Muscle of back (tissue), 13 donors: Measurements from ENCODE around the gene PRXL2C. TPM values are rescaled to one million over a fixed set of nuclear protein-coding genes. Genes with fewer than 3 reads are reported as not detected.
"Not testable (repeated sequence)": the region's sequence is repeated elsewhere in the genome, so short reads cannot be mapped to it uniquely, and the experiment has no call there.

Experiments used
- DNase-seq, 3 donors: peaks; one replicate each; pipeline versions ENCODE4 v3.0.0 to v3.0.0-alpha.2; 2013
- long read RNA-seq, 9 donors: transcript quantifications; one replicate each; lab custom pipeline, GENCODE V29; 2026
- polyA plus RNA-seq, 10 donors: library from polyadenylated mRNA; unstranded; fragments of 120-200 nt; gene quantifications; one replicate each; pipeline ENCODE4 v1.2.1, GENCODE V29; 2013; ENCODE audit not compliant: insufficient read length in 10 of 10

Gene PRXL2C
- 10 to 100 TPM in 7 of 10 donors, 1 to 10 TPM in 3; 8.6 to 16.6 (median 10.8) TPM for polyA plus RNA-seq
- long read RNA-seq, donor 1, partial matches to known transcripts: 0 of 5 reads
- long read RNA-seq, donor 1, other reads (novel, unspliced or antisense): 0 of 5 reads
- long read RNA-seq, donor 2, partial matches to known transcripts: 9 of 13 reads
- long read RNA-seq, donor 2, other reads (novel, unspliced or antisense): 0 of 13 reads
- long read RNA-seq, donor 3: 0 reads
- long read RNA-seq, donor 4, partial matches to known transcripts: 15 of 18 reads
- long read RNA-seq, donor 4, other reads (novel, unspliced or antisense): 0 of 18 reads
- long read RNA-seq, donor 5, transcript PRXL2C-201 (6 exons, 2,863 nt): major isoform, 5 of 13 reads
- long read RNA-seq, donor 5, partial matches to known transcripts: 8 of 13 reads
- long read RNA-seq, donor 5, other reads (novel, unspliced or antisense): 0 of 13 reads
- long read RNA-seq, donor 6, partial matches to known transcripts: 0 of 4 reads
- long read RNA-seq, donor 6, other reads (novel, unspliced or antisense): 0 of 4 reads
- long read RNA-seq, donor 7, partial matches to known transcripts: 0 of 3 reads
- long read RNA-seq, donor 7, other reads (novel, unspliced or antisense): 0 of 3 reads
- long read RNA-seq, donor 8, partial matches to known transcripts: 0 of 5 reads
- long read RNA-seq, donor 8, other reads (novel, unspliced or antisense): 0 of 5 reads
- long read RNA-seq, donor 9: 0 reads

DNA sequence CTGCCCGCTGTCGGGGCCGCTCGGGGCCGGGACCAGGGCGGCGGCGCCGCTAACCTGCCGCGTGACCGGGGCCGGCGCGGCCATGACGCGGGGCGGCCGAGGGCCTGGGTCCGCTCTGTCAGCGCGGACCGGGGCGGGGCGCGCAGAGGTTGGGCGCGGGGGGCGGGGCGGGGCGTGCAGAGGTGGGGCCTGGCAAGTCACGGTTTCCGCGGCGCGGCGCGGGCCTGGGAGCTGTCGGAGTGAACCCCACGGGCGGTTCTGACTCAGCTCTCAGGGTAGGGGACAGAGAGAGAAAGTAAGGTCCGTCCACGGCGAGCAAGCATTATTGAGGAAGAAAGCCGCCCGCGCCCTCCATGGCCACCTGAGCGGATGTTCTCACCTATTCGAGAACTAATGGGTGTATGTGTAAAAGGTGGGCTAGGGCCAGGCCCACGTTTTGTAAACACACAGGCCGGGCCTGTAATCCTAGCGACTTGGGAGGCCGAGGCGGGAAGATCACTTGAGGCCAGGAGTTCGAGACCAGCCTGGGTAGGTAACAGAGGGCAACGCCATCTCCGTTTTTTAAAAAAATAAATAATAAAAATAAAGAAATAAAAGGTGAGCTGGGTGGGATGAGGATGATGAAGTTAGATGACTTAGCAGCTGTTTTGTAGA is at the start of gene PRXL2C:
Gene PRXL2C (minus strand): TSS at position 120 of the 654 bp plus-strand sequence. CDS start 36 bp downstream, at position 84.
- peak; percentile 40 to 78 (median 78) for DNase-seq

DNA sequence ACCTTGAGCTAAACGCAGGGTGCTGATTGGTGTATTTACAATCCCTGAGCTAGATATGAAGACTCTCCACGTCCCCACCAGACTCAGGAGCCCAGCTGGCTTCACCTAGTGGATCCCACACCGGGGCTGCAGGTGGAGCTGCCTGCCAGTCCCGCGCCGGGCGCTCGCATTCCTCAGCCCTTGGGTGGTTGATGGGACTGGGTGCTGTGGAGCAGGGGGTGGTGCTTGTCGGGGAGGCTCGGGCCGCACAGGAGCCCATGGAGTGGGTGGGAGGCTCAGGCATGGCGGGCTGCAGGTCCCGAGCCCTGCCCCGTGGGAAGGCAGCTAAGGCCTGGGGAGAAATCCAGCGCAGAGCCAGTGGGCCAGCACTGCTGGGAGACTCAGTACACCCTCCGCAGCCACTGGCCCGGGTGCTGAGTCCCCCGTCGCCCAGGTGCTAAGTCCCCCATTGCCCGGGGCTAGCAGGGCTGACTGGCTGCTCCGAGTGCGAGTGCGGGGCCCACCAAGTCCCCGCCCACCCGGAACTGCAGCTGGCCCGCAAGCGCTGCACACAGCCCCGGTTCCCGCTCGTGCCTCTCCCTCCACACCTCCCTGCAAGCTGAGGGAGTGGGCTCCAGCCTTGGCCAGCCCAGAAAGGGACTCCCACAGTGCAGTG is 45.7 kb upstream of the PRXL2C start:
- not testable (repeated sequence) for DNase-seq

GRCh38 chr9:96691326-96691725 is 36.2 kb upstream of the PRXL2C start:
- DNase-seq: no peak

DNA sequence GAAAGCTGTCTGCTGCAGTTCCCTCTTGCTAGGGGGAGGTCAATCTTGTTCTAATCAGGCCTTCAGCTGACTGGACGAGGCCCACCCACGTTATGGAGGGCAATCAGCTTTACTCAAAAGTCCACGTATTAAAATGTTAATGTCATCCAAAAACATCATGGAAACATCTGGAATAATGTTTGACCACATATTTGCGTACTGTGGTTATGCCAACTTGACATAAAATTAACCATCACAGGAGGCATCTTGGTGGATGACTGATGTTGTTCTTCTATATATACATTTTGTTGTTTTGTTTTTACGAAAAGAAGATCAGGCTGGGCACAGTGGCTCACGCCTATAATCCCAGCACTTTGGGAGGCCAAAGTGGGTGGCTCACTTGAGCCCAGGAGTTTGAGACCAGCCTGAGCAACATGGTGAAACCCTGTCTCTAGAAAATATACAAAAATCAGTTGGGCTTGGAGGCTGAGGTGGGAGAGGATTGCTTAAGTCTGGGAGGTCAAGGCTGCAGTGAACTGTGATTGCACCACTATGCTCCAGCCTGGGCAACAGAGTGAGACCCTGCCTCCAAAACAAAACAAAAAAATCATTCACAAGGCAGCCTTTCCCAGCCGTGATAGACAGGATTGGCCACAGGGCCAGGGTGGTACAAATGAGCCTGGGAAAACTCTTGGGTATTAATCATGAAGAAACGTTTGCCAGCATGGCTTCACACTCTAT is 33.8 kb upstream of the PRXL2C start:
- DNase-seq: no peak

DNA sequence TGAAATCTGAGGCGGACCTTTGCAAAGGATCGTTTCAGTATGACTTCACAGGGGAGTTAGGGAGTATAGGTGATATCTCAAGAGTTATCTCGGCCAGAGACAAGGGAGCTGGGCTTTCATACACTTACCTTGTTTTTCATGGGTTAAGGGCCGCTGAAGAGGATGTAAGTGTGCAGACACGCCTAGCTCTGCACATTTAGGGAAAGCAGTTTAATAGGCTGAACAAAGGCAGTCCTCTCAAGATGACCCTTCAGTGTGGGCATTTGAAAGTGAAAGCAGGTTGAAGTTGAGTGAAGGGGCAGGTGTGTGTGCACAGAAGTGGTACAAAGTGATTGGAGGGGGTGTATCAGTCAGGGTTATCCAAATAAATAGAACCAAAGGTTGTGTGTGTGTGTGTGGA is 33.1 kb upstream of the PRXL2C start:
- DNase-seq: peak in 1 of 3 donors; percentile 11

DNA sequence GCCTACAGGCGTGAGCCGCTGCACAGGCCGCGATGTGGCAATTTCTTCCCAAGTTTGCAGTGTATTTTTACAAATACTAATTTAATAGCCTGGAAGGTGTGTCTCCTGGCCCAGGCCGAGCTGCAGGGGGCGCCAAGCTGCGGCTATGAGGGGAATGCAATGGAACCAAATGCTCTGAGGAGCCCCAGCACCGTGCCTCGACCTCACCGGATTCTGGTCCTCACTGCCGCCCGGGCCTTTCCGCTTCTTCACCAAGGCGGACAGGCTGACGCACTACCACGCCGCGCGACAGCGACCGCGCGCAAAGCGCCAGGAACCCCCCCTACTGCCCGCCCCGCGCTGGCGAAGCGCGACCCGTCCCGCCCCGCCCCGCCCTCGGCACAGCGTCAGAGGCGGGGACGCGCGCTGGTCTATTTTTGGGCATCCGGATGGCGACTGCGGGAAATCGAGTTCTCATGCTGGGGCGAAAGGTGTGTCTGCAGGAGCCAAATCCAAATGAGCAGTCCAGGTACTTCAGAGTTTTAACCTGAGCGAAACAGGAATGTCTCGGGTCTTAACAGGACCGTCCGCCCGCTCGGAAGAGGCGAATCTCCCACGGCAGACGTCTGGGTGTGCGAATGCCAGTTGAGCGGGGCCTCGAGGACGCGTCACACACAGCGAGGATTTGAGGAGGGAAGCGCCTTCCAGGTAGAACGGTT is 31.7 kb upstream of the PRXL2C start:
- peak; percentile 73 to 90 (median 83) for DNase-seq

DNA sequence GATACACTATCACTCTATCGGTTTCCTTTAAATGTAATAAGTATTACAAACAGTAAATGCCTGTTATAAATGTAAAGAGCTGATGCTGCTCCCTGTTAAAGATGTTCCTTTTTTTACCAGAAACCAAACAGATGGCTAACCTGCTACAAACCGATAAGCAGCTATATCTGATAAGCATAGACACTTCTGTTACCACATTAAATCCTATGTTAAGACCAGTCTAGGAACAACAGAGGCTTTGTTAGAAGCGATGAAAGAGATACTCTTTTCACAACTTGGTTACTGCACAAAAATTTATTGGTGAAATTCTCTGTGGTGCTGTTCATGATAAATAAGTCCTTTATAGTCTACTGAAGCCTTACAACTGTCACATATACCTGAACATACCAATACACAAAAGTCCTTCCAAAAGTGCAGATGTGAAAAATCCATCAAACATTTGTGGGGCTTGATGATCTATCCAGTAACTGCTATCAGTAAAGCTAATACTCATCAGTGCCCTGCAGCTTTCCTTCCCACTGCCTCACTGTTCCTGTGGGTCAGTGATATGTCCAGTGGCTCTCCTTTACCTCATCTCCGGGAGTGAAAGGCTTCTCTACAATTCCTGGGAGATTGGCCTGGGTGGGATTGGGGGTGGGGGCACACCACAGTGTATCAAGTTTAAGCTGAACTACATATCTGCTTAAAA is 25.8 kb upstream of the PRXL2C start:
- DNase-seq: no peak

DNA sequence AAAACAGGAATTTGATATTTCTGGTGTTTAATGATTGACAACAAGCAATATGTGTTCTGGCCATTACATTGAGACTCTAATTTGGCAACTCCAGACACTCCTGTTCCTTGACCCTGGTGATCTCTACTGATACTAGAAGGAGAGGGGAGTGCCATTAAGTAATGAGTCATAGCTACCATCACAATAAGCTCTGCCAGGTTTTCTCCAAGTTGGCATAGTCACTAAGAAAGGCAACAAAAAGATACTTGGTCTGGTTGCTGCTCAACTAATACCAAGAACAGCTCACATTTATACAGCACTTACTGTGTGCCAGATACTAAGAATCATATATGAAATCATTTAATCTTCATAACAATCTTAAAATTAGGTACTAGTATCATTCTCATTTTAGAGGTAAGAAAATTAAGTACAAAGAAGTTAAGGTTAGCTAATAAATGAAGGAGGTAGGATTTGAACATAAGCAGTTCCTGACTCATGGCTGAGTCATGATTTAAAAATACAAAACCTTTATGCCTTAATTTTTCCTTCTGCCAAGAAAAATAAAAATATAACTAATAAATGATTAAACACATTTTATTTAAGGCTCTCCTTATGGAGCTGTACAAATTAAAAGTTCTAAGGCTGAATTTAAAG is 19.9 kb upstream of the PRXL2C start:
- no peak for DNase-seq

- DNase-seq: not testable (repeated sequence)
Observed at GRCh38 chr9:96673786-96674185, 18.7 kb upstream of the PRXL2C start.

GRCh38 chr9:96668868-96669534 is 13.9 kb upstream of the PRXL2C start:
- no peak for DNase-seq

DNA sequence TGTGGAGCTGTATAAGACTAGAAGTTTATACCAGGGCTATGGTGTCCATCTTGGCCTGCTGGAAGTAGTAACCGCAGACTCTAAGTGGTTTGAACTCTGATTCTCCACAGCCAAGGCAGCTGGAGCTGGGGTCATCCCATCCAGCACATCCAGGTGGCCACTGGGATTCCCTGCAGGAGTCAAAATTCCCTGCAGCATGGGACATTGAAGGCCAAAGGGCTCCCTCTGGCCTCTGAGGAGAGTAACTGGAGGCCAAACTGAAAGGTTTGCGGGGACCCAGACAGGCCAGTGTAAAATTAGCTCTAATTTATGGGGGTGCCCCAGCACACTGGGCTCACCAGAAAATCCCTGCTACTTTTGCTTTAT is 12.2 kb upstream of the PRXL2C start:
- DNase-seq: no peak

DNA sequence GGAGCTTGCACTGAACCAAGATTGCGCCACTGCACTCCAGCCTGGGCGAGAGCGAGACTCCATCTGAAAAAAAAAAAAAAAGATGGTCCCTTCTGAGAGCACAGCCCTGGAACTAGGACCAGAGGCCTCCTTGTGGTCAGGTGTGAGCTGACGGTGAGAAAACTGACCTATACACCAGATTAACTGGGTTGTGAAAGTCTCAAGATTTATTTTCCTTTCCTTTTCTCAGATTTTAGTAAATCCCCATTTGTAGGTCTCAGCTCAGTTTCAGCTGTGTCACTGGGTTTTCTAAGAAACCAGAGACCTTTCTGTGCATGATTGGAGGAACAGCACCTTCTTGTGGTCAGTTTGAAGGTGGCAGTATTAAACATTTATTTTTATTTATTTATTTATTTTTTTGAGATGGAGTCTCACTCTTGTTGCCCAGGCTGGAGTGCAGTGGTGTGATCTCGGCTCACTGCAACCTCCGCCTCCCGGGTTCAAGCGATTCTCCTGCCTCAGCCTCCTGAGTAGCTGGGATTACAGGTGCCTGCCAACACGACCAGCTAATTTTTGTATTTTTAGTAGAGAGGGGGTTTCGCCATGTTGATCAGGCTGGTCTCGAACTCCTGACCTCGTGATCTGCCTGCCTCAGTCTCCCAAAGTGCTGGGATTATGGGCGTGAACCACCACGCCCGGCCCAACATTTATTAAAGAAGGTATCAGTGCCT is 11.7 kb upstream of the PRXL2C start:
- DNase-seq: peak; percentile 43 to 67 (median 46)

- no peak for DNase-seq
Observed at GRCh38 chr9:96665789-96666188, 10.7 kb upstream of the PRXL2C start.

GRCh38 chr9:96663506-96664120 is 8.5 kb upstream of the PRXL2C start:
- DNase-seq: no peak

DNA sequence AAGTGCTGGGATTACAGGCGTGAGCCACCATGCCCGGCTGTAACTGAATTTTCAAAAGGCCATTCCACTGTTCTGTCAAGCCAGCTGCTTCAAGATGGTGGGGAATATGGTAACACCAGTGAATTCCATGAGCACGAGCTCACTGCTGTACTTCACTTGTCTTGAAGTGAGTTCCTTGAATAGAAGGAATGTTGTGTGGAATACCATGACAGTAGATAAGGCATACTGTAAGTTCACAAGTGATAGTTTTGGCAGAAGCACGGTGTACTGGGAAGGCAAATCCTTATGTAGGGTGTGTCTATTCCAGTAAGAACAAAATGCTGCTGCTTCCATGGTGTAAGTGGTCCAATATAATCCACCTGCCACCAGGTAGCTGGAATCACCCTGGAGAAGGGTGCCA is 6.6 kb upstream of the PRXL2C start:
- DNase-seq: no peak

GRCh38 chr9:96660692-96661248 is 5.7 kb upstream of the PRXL2C start:
- no peak for DNase-seq

DNA sequence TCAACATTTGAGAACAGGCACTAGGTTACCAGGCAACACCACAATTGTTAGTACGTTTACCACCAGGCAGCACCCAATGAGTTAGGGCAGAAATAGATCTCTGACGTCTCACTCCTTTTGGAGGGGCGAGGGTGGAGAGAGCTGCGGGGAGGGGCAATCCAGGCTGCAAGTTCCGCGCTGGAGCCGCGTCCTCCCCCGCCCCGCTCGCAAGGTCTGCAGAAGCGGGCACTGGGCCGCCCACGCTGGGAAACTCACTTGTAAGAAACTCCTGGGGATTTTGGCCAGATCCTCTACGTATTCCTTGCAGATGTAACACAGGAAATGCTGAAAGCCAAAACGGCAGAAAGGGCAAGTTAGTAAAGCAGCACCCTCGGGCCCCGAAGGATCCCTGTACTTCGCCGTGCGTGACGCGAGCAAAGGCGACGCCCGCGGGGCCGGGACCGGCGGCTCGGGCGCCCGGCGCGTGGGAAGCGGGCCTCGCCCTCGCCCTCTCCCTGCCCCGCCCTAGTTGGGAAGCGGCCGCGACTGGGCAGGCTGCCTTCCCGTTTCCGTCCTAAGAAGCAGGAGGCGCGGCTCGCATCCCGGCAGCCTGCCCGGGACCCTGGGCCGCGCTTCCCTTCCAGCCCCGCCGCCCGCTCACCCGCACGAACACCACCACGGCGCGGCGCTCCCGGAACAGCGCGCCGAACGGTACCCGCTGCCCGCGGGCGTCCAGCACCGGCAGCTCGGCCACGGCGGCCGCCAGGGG is 493 bp downstream of the PRXL2C start:
- peak; percentile 82 to 90 (median 82) for DNase-seq
